Neural cell (in vitro differentiated cells): ENCODE data around the gene TMEM143.

ENCODE experiments used
- CTCF ChIP-seq: fragments of 450-650 bp; IDR thresholded peaks from 2 replicates; pipeline ENCODE4 v1.5.1; 2014; ENCODE audit warnings: antibody characterized with exemption, mild to moderate bottlenecking, moderate library complexity; ENCODE audit not compliant: poor library complexity, severe bottlenecking
- RAD21 ChIP-seq: fragments of 450-650 bp; conservative IDR thresholded peaks from 2 replicates; pipeline ENCODE4 v1.6.1; 2014; ENCODE audit warnings: antibody characterized with exemption, mild to moderate bottlenecking, moderate library complexity
- REST ChIP-seq: IDR thresholded peaks from 2 replicates; pipeline ENCODE4 v1.6.1; 2012; ENCODE audit warnings: borderline replicate concordance

GRCh38 chr19:48359123-48359522 lies 4.6 kb downstream of the TMEM143 start:
- TF ChIP-seq CTCF (no peak), REST (no peak), RAD21 (no peak)
